GM18507 (cell line): ENCODE measurements around the gene EYA4.

ENCODE experiments used
- DNase-seq: peaks from one replicate; pipeline ENCODE4 v3.0.0; 2011; ENCODE audit warnings: low read depth; ENCODE audit not compliant: insufficient read length; ENCODE audit errors: extremely low spot score
- FAIRE-seq: peaks from 2 replicates; lab custom pipeline; 2011; peaks lifted over from hg19 to GRCh38; lab: Jason Lieb, UNC

The EYA4 gene

GRCh38 chr6:133426038-133426437 lies 184.9 kb downstream of the EYA4 start:
- FAIRE-seq (no peak), DNase-seq (no peak)

GRCh38 chr6:133428295-133428694 lies 187.1 kb downstream of the EYA4 start:
- DNase-seq, result no peak
- FAIRE-seq, result no peak

- DNase-seq, result no peak
- no peak for FAIRE-seq
Measured at GRCh38 chr6:133430530-133430929, 189.4 kb downstream of the EYA4 start.

GRCh38 chr6:133431031-133431430 lies 189.9 kb downstream of the EYA4 start:
- no peak for FAIRE-seq
- no peak for DNase-seq

GRCh38 chr6:133432021-133432989 lies 191.1 kb downstream of the EYA4 start:
- FAIRE-seq (no peak), DNase-seq (no peak)

- FAIRE-seq (no peak), DNase-seq (no peak)
Measured at GRCh38 chr6:133435065-133435728, 194.0 kb downstream of the EYA4 start.

- no peak for FAIRE-seq
Measured at GRCh38 chr6:133436652-133437051, 195.5 kb downstream of the EYA4 start.

GRCh38 chr6:133441491-133441890 lies 200.3 kb downstream of the EYA4 start:
- DNase-seq (no peak), FAIRE-seq (no peak)

More at GRCh38 chr6:133436652-133437051, 195.5 kb downstream of the EYA4 start:
- no peak for DNase-seq

GRCh38 chr6:133446789-133447188 lies 205.6 kb downstream of the EYA4 start:
- DNase-seq (no peak), FAIRE-seq (no peak)

GRCh38 chr6:133447924-133448323 lies 206.8 kb downstream of the EYA4 start:
- no peak for FAIRE-seq
- no peak for DNase-seq

GRCh38 chr6:133456439-133456838 lies 215.3 kb downstream of the EYA4 start:
- no peak for DNase-seq
- FAIRE-seq, result no peak

GRCh38 chr6:133456944-133457343 lies 215.8 kb downstream of the EYA4 start:
- FAIRE-seq, result no peak

GRCh38 chr6:133460101-133460500 lies 218.9 kb downstream of the EYA4 start:
- DNase-seq, result no peak
- no peak for FAIRE-seq

More at GRCh38 chr6:133456944-133457343, 215.8 kb downstream of the EYA4 start:
- DNase-seq, result no peak

GRCh38 chr6:133463790-133464189 lies 222.6 kb downstream of the EYA4 start:
- FAIRE-seq (no peak), DNase-seq (no peak)

- no peak for FAIRE-seq
- no peak for DNase-seq
Measured at GRCh38 chr6:133466680-133467079, 225.5 kb downstream of the EYA4 start.

GRCh38 chr6:133467231-133467981 lies 226.2 kb downstream of the EYA4 start:
- FAIRE-seq, result no peak
- DNase-seq, result no peak

- FAIRE-seq (no peak), DNase-seq (no peak)
Measured at GRCh38 chr6:133467982-133468380, 226.8 kb downstream of the EYA4 start.

- DNase-seq, result no peak
- no peak for FAIRE-seq
Measured at GRCh38 chr6:133468591-133468990, 227.4 kb downstream of the EYA4 start.

GRCh38 chr6:133474516-133474915 lies 233.4 kb downstream of the EYA4 start:
- FAIRE-seq, result no peak
- DNase-seq, result no peak

GRCh38 chr6:133478673-133479072 lies 237.5 kb downstream of the EYA4 start:
- FAIRE-seq (no peak), DNase-seq (no peak)
